Upper lobe of left lung (tissue), 4 donors: ENCODE results near the gene RHBDF1.

ENCODE experiments used
- POLR2A ChIP-seq, 4 donors: fragments of 450-650 bp; IDR thresholded peaks; one replicate each; pipeline ENCODE4 v1.5.1; 2016 to 2017; ENCODE audit warnings: antibody characterized with exemption in 4 of 4, mild to moderate bottlenecking in 2 of 4
- POLR2AphosphoS5 ChIP-seq, 2 donors: sonication (generic); formaldehyde crosslinking; IDR thresholded peaks; one replicate each; pipeline ENCODE4 v1.5.1; 2017; ENCODE audit warnings: antibody characterized with exemption in 2 of 2

- TF ChIP-seq POLR2A (IDR thresholded peaks at IDR 0.05) (no peak), POLR2AphosphoS5 (IDR thresholded peaks at IDR 0.05) (no peak)
Observed at GRCh38 chr16:37511-37910, 34.9 kb downstream of the RHBDF1 start.
